ENCODE measurements around the gene PADI3.
A peak's percentile ranks its signal among the peaks of the same experiment; 100 is the strongest.

PADI3 gene

DNA sequence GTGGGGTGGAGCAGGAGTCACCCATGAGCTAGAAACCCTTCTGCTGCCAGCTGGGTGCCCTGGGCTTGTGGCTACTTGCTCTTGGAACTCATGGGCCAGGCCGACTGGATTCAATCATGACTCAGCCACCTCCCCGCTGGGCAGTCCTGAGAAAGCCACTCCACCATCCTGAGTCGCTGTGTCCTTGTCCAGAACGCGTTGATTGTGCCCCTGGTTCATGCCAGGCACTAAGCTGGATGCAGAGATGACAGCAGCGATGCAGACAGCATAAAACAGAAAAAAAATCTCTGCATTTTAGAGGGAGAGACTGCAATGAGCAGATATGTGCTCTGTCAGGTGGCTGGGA is 33.4 kb upstream of the PADI3 start:
- DNase-seq (ENCODE audit: low read depth in 1 of 2, low spot score in 1 of 2) = no peak

DNA sequence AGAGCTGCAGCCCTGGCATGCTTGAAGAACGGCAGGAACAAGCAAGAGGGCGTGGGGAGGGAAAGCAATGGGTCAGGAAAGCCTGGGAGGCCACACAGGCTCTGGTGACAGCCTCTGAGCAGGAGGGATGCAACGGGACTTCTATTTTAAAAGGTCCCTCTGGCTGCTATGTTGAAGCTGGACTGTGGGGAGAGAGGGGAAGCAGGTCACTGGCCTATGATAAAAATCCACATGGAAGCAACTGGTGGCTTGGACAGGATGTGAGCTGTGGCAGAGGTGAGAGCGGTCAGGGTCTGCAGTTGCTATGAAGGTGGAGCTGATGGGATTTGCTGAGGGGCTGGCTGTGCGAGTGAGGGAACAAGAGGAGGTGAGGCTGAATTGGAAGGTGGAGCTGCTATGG is 32.8 kb upstream of the PADI3 start:
- DNase-seq (ENCODE audit: low read depth in 1 of 2, low spot score in 1 of 2) = no peak

DNA sequence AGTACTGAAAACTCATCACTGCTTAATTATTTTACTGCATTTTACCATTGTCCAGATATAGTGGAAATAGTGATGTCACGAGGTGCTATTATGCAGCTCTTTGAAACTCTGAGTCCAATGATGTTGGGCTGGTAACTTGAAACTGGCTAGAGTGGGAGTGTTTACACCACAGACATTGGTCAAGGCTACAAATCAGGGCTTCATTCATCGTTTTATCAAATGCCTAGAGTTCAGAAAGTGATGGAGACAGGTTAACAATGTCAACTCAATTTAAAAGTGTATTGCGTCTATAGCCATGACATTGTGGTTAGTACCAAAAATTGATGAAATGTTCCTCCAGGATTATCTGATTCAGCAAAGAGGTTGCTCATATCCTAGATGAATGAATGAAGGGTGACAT is 31.3 kb upstream of the PADI3 start:
- DNase-seq (ENCODE audit: low read depth in 1 of 2, low spot score in 1 of 2) = no peak

DNA sequence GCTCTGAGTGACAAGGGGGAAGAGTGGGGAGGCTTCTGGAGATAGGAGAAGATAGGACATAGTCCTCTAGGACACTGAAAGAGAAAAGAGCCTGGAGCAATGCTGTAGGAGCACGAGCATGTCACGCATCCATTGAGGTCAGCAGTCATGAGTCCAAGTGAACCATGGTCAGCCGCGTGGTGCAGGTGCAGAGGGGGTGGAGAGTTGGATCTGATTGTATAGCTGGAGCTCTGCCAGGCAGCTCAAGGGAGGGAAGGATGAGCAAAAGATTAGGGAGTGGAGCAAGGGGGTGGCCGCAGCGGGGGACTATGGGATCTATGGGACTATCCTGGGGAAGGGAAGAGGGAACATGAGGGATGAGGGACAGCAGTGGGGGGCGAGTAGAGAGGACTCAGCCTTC is 30.0 kb upstream of the PADI3 start:
- DNase-seq (ENCODE audit: low read depth in 1 of 2, low spot score in 1 of 2) = no peak

DNA sequence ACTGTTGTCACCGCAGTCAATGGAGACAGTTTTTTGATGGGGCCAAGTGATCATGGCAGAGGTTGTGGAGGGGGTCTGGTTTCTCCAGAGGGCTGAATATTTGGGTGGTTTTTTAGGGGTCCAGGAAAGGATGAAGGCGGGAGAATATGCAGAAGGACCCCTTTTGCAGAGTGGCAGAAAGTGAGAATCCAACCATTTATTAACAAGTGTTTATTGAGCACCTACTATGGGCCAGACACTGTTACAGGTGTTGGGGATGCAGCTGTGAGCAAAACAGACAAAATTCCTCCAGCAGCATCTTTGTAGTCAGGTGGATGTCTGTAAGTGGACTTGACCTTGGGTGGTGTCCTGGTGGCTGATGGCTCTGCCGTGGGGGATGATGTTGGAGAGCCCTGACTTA is 28.6 kb upstream of the PADI3 start:
- no peak for DNase-seq (ENCODE audit: low read depth in 1 of 2, low spot score in 1 of 2)

DNA sequence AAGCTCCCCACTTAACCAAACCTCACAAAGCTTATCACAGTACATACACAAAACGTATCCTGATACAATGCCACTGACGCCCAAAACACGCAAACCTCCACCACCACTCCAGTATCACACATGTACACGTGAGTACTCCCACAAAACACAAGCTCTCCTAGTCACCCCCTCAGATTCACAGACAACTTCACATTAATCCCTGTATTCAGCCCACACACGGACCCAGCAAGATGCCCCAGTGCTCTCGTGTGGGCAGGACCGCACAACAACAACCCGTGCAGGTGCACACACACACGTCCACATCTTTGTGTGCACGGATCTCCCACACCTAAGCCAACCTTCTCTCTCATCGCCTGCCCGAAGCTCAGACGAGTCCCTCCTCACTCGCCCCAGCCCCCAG is 26.3 kb upstream of the PADI3 start:
- no peak for DNase-seq (ENCODE audit: low read depth in 1 of 2, low spot score in 1 of 2)

DNA sequence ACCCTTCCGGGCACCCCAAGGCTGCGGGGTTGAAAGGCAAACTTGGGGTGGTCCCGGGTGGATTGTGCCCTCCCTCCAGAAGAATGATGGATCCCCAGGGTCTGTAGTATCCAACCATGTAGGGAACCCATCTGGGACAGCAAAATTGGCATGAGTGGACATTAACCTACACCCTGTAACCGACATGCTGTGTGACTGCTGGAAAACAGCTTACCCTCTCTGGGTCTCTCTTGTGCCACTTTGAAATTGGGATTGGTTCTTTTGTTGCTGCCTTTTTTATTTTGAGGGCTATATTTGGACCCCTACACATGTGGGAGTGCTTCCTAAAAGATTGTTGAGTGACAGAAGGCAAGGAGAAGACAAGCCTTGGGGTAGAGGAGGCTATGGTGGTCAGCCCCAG is 24.5 kb upstream of the PADI3 start:
- no peak for DNase-seq (ENCODE audit: low read depth in 1 of 2, low spot score in 1 of 2)

DNA sequence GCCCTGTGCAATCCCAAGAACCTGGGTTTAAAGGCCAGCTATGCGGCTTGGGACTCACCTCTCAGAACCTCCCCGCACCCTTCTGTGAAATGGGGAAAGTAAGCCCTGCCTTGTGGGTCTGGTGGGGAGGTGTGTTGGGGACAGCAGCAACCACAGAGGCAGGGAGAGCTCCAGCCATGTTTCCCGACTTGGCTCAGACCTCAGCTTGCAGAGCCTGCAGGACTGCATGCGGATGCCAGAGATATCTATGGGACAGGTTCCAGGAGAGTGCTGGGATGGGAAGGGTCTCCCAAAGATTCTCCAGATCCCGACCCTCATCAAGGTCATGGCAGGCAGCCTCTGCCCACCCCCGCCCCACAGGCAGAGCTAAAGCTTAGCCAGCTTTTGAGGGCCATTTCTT is 23.8 kb upstream of the PADI3 start:
- DNase-seq (ENCODE audit: low read depth in 1 of 2, low spot score in 1 of 2) = no peak

DNA sequence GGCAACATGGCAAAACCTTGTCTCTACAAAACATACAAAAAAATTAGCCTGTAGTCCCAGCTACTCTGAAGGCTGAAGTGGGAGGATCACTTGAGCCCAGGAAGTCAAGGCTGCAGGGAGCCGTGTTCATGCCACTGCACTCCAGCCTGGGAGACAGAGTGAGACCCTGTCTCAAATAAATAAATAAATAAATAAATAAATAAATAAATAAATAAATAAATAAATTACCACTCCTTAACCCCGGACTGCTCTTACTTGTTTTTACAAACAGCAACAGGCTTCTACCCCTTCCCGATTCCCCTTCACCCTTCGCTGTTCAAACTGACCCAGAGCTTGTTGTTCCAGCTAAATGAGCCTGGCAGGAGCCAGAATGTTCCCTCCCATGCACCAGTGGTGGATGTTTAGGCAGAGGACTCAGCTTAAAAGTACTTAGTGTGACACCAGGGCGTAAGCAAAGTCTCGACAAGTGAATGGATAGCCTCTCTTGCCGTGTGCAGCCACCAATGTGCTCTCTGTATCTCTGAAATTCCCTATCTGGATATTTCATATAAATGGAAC is 21.5 kb upstream of the PADI3 start:
- DNase-seq (ENCODE audit: low read depth in 1 of 2, low spot score in 1 of 2) = no peak

DNA sequence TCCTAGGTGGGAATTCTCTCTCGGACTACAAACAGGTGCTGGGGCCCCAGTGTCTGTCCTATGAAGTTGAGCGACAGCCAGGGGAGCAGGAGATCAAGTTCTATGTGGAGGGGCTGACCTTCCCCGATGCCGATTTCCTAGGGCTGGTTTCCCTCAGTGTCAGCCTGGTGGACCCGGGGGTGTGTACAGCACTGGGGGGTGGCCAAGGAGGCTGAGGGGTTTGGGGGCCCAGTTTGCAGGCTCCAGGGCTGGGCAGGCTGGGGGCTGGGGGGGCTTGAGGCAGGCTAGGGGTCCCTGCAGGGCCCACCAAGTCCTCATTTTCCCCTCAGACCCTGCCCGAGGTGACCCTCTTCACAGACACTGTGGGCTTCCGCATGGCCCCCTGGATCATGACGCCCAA is 20.3 kb upstream of the PADI3 start:
- no peak for DNase-seq (ENCODE audit: low read depth in 1 of 2, low spot score in 1 of 2)

DNA sequence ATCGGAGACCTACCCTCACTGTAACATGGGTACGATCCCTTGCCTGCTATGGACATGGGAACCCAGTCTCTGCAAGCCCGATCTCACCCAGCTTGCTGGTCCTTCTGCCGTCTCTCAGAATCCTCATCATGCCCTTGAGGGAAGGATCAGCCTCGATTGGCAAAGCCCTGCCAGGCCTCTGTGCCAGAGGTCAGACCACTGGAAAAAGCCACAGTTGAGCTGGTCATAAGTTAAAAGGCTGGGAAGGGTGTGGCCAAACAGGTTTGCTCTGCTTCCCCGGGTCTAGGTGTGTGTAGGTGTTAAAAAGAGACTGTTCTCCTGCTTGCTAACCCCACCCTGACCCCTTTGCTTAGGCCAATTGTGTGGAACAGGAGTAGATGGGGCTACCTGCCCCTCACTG is 19.5 kb upstream of the PADI3 start:
- no peak for DNase-seq (ENCODE audit: low read depth in 1 of 2, low spot score in 1 of 2)

DNA sequence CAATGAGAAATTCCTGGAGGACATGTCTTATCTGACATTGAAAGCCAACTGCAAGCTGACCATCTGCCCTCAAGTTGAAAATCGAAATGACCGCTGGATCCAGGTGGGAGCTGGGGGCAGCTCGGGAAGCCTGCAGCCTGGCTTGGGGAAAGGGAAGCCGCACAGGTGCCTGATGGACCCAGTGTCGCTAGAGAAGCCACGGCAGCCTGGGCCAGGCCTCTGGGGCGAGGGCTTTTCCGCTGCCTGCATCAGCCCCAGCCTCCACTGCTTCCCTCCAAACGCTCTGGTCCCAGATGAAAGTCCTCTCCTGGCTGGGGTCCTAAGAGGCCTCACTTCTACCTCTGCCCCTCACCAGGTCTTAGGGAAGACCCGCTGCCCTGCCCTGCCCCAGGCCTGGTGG is 18.8 kb upstream of the PADI3 start:
- DNase-seq (ENCODE audit: low read depth in 1 of 2, low spot score in 1 of 2) = no peak

DNA sequence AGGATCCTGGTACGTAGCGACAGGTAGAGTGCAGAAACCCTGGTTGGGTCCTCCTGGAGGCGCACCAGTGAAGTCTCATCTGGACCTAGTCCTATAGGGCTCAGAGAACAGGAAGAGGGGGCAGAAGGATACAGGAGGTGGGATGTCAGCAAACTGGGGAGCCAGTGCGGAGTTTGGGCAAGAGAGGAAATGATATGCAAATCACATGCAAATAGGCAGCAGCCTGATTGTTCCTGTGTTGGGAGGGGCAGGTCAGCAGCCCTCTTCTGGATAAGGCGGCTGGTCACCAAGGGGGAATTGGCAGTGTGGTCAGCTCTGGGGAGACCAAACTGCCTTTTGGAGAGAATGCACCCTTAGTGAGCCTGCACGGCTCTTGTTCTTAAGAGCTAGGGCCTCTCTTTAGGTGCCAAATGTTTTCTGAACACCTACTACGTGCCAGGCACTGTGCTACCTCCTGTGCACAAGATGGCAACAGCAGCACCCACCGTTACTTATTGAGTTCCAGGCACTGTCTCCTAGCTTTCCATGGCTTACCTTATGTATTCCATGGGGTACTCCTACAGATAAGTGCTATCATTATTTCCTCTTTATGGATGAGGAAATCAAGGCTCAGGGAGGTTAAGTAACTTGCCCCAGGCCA is 18.1 kb upstream of the PADI3 start:
- DNase-seq (ENCODE audit: low read depth in 1 of 2, low spot score in 1 of 2) = no peak

DNA sequence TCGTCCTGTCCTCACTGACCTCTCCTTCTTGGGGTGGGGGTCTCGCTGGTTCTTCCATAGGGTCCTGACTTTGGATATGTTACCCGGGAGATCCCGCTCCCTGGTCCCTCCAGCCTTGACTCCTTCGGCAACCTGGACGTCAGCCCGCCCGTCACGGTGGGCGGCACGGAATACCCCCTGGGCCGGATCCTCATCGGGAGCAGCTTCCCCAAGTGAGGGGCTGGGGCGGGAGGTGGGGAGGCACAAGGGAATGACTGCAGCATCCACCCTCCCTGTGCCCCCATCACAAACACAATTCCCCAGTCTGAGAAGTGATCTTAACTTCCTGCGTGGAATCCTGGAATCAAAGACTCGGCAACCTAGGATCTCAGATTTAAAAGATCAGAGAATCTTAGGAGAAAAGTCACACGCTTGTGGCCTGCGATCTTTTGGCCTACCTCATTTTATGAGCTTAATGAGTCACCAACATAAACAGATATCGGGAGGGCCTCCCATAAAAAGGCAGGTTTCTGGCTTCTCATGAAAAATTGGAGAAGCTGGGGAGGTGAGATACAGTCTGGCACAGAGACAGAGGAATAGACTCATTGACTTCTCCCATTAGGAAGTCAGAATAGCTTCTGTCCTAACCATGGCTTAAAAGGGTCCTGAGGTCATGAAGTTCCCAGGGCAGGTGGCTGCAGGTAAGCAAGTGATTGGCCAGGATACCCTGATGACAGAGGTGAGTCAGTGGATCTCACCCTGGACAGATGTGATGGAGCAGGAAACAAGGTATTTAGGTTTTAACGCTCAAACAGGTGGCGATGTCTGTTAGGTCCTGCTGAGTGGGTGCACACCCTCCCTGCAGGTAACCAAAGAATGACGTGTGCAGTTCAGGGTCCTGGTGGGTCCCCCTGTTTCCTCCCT is 15.9 kb upstream of the PADI3 start:
- DNase-seq (ENCODE audit: low read depth in 1 of 2, low spot score in 1 of 2) = no peak

DNA sequence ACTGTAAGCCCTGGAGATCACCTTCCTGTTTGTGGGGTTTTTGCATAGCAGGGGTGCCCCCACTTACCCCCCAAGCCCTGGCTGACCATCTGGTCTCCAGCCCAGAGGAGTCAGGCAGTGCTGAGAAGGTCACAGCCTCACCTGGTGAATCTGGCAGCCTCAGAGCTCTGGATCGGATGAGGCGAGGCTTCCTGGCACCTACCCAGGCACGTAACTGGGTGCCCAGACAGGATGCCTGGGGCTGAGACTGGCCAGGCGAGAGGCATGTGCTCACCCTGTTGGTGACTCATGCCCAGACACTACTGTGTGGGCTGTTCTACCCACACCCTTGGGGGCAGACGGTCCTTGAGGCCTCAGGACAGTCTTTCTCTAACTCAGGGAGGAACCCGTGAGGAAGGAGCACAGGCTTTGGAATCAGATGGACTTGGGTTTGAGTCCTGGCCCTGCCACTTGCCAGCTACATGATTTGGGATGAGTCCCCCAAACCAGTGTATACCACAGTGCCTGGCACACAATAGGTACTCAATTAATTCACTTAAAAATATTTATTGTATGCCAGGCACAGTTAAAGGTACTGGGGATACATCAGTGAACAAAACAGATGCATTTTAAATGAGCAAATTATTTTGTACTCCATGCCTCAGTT is 15.1 kb upstream of the PADI3 start:
- no peak for DNase-seq (ENCODE audit: low read depth in 1 of 2, low spot score in 1 of 2)

DNA sequence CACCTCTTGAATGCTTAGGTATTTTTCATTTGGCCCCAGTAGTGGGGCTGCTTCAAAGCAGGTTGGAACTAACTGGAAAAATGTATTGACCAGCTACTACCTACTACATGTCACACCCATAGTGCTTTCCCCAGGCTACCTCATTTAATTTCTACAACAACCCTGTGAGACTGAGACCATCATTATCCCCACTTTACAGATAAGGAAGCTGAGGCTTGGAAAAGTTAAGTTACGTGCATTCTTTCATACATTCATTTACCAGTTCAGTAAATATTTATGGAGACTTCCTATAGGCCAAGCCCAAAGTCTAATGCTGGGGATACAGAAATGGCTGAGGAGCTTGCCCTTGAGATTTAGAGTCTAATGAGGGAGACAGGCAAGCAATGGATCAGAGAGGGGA is 14.5 kb upstream of the PADI3 start:
- DNase-seq (ENCODE audit: low read depth in 1 of 2, low spot score in 1 of 2) = no peak

DNA sequence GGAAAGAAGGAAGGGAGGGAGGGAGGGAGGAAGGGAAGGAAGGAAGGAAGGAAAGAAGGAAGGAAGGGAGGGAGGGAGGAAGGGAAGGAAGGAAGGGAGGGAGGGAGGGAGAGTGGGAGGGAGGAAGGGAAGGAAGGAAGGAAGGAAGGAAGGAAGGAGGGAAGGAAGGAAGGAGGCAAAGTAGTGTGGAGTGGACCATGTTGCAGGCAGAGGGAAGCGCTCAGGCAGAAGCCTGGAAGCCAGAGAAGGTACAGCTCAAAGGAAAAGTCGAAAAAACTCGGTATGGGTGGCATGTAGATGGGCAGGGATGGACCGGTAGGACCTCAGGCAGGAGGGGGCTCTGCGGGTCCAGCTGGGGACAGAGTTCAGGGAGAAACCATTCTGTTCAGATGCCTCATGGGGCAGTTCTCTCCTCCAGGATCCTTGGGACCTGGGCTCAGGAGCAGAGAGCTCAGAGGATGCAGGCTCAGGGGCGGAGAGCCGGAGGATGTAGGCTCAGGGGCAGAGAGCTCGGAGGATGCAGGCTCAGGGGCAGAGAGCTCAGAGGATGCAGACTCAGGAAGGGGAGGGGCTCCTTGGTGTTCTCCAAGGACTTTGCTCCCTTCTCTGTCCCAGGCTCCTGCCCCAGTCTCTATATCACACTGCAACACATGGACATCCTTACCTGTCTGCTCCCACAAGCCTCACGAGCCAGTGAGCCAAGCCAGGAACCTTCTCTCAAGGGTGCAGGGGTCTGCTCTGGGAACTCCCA is 13.6 kb upstream of the PADI3 start:
- no peak for DNase-seq (ENCODE audit: low read depth in 1 of 2, low spot score in 1 of 2)

DNA sequence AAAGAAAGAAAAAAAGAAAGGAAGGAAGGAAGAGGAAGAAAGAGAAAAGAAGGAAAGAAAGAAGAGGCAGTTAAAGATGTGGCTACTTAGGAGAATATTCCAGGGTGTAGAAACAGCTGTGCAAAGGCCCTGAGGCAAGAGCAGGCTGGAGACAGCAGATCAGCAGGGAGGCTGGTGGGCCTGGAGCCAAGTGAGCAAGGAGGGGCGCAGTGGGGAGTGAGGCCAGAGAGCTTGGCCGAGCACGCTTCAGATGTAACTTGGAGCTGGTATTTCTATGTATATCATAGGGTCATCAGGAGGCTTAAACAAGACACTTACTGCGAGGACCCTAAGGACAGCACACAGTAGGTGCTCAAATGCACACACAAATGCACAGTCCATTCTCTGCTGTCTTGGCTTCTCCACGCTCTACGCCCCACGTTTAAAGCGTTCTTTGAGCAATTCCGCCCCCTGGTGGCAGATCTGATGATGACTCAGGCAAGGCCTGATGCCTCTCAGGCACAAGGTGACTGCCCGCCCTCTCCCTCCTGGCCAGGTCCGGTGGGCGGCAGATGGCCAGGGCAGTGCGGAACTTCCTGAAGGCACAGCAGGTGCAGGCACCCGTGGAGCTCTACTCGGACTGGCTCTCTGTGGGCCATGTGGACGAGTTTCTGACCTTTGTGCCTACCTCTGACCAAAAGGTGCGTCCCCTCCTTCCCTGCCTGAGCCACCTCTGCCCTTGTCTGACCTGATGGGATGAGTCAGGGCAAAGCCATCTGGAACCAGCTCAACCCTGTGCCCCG is 11.9 kb upstream of the PADI3 start:
- peak; percentile 67 to 78 for DNase-seq (ENCODE audit: low read depth in 1 of 2, low spot score in 1 of 2)

DNA sequence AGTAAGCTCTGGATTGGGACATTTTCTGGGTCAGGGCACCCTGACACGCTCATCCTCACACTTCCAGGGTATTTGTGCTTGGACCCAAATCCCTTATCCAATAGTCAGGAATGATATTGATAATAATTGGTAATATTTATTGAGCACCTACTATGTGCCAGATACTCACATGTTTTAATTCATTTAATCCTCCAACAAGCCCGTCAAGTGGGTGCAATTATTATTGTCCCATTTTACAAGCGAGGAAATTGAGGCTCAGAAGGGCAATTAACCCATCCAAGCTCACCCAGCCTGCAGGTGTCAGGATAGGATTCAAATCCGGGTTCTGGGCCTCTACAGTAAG is 11.4 kb upstream of the PADI3 start:
- DNase-seq (ENCODE audit: low read depth in 1 of 2, low spot score in 1 of 2) = no peak

DNA sequence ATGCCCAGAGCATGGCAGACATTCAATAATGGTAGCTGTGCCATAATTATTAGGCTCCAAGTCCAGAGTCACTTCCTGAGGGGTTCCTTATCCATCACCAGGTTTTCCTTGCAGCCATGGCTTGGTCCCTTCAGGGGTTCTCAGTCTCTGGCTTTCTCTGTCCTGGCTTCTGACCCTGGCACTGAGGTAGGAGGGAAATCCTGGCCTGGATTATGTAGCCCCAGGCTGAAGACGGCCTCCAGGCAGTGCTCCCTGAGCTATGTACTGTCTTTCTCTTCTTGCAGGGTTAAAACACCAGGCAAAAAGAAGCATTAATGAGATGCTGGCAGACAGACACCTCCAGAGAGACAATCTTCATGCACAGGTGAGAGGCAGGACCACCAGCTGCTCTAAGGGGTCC is 9.5 kb upstream of the PADI3 start:
- no peak for DNase-seq (ENCODE audit: low read depth in 1 of 2, low spot score in 1 of 2)
